DND-41 (cell line): ENCODE measurements around the gene FBP2.

Experiments used
- EZH2 ChIP-seq: IDR thresholded peaks from 3 replicates; pipeline ENCODE4 v1.6.1; 2012; ENCODE audit warnings: borderline replicate concordance, low read depth, mild to moderate bottlenecking, moderate library complexity, low read length, inconsistent platforms; ENCODE audit not compliant: severe bottlenecking
- TF ChIP-seq, protein P1 (sequence below): IDR thresholded peaks from 2 replicates; pipeline ENCODE4 v1.5.1; 2012; ENCODE audit warnings: borderline replicate concordance, low read length, moderate library complexity, mild to moderate bottlenecking; ENCODE audit not compliant: poor library complexity, severe bottlenecking; ENCODE audit errors: extremely low read depth

DNA sequence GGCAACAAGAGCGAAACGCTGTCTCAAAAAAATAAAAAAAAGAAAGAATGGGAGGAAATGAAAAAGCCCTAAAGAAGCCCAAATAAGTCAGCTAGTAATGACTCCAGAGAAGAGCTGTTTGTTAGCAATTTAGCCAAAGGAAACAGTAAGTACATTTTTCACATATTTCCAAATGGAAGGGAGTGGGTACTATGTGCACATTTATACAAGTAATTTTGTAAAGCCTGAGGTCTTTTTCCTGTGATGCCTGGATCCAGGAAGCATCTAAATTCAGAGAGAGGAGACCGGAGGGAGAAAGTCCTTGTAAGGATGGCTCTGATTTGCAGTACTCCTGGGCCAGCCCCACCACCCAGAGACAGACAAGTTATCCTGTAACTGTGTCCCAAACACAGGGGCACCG lies 31.0 kb upstream of the FBP2 start:
- TF ChIP-seq, protein P1, sequence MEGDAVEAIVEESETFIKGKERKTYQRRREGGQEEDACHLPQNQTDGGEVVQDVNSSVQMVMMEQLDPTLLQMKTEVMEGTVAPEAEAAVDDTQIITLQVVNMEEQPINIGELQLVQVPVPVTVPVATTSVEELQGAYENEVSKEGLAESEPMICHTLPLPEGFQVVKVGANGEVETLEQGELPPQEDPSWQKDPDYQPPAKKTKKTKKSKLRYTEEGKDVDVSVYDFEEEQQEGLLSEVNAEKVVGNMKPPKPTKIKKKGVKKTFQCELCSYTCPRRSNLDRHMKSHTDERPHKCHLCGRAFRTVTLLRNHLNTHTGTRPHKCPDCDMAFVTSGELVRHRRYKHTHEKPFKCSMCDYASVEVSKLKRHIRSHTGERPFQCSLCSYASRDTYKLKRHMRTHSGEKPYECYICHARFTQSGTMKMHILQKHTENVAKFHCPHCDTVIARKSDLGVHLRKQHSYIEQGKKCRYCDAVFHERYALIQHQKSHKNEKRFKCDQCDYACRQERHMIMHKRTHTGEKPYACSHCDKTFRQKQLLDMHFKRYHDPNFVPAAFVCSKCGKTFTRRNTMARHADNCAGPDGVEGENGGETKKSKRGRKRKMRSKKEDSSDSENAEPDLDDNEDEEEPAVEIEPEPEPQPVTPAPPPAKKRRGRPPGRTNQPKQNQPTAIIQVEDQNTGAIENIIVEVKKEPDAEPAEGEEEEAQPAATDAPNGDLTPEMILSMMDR = no peak
- no peak for TF ChIP-seq EZH2
